HepG2 (cell line): ENCODE data around the gene CA9. TPM values are rescaled to one million over a fixed set of nuclear protein-coding genes. Genes with fewer than 3 reads are reported as not detected.

Experiments used
- AHR ChIP-seq: IDR thresholded peaks from 2 replicates; pipeline ENCODE4 v1.6.1; 2018; ENCODE audit warnings: missing genetic modification reagents, missing compliant biosample characterization
- KAT7 ChIP-seq: IDR thresholded peaks from 2 replicates; pipeline ENCODE4 v1.6.1; 2018; ENCODE audit warnings: borderline replicate concordance, missing compliant biosample characterization
- PCBP2 ChIP-seq: fragments of 200-400 bp; formaldehyde crosslinking; optimal IDR thresholded peaks from 2 replicates; pipeline ENCODE3; 2018; ENCODE audit warnings: low read length, low read depth; ENCODE audit not compliant: poor library complexity, severe bottlenecking
- PHF5A ChIP-seq: IDR thresholded peaks from one replicate; pipeline ENCODE4 v1.6.1; 2018; ENCODE audit warnings: low read depth, missing genetic modification reagents; ENCODE audit not compliant: unreplicated experiment
- TP53 ChIP-seq: sonication (generic); formaldehyde crosslinking; conservative IDR thresholded peaks from 2 replicates; pipeline ENCODE4 v1.4.0; 2020; ENCODE audit warnings: missing genetic modification reagents
- ZNF121 ChIP-seq: sonication (generic); formaldehyde crosslinking; IDR thresholded peaks from 2 replicates; pipeline ENCODE4 v1.5.0; 2020; ENCODE audit warnings: mild to moderate bottlenecking, missing genetic modification reagents
- ZNF251 ChIP-seq: sonication (generic); formaldehyde crosslinking; IDR thresholded peaks from 2 replicates; pipeline ENCODE4 v1.9.0; 2021; ENCODE audit warnings: mild to moderate bottlenecking, missing genetic modification reagents
- ZNF274 ChIP-seq: sonication (generic); formaldehyde crosslinking; IDR thresholded peaks from 2 replicates; pipeline ENCODE4 v1.5.1; 2020; ENCODE audit warnings: mild to moderate bottlenecking, missing genetic modification reagents
- ZNF343 ChIP-seq: sonication (generic); formaldehyde crosslinking; IDR thresholded peaks from 2 replicates; pipeline ENCODE4 v1.4.0; 2020; ENCODE audit warnings: mild to moderate bottlenecking, missing genetic modification reagents
- ZNF441 ChIP-seq: sonication (generic); formaldehyde crosslinking; IDR thresholded peaks from 2 replicates; pipeline ENCODE4 v1.7.0; 2021; ENCODE audit warnings: missing genetic modification reagents, borderline replicate concordance
- ZNF550 ChIP-seq: sonication (generic); formaldehyde crosslinking; IDR thresholded peaks from 2 replicates; pipeline ENCODE4 v1.4.0; 2020; ENCODE audit warnings: mild to moderate bottlenecking, missing genetic modification reagents, borderline replicate concordance
- ZNF703 ChIP-seq: sonication (generic); formaldehyde crosslinking; IDR thresholded peaks from 2 replicates; pipeline ENCODE4 v1.5.1; 2020; ENCODE audit warnings: missing genetic modification reagents, mild to moderate bottlenecking, moderate library complexity, borderline replicate concordance
- ZNF878 ChIP-seq: sonication (generic); formaldehyde crosslinking; IDR thresholded peaks from 2 replicates; pipeline ENCODE4 v1.8.1; 2023; ENCODE audit warnings: mild to moderate bottlenecking, missing genetic modification reagents, moderate library complexity
- polyA plus RNA-seq, 8 experiments: library from polyadenylated mRNA; depleted of rRNA in 3 of 8; stranded (reverse) in 7 of 8; unstranded in 1 of 8; fragments of >200 nt; fragmentation: Illumina TruSeq in 4 of 8; extraction: Trizol in 4 of 8; gene quantifications; 2 replicates each; pipeline versions ENCODE4 v1.2.1 to v1.2.3, GENCODE V29; 2011 to 2016; ENCODE audit warnings: low read depth in 4 of 8, missing spikeins in 1 of 8, mixed read lengths in 1 of 8; ENCODE audit not compliant: insufficient read depth in 1 of 8
- total RNA-seq, 5 experiments: library from RNA; depleted of rRNA; stranded (reverse); fragments of >200 nt; fragmentation: Illumina TruSeq; extraction: Trizol; gene quantifications; 2 replicates each; pipeline ENCODE4 v1.2.3, GENCODE V29; 2016; ENCODE audit warnings: low read depth in 1 of 5
- TF ChIP-seq, protein P1 (sequence below): sonication (generic); formaldehyde crosslinking; IDR thresholded peaks from 2 replicates; pipeline ENCODE4 v1.8.0; 2022; ENCODE audit warnings: mild to moderate bottlenecking, missing genetic modification reagents, moderate library complexity
- TF ChIP-seq, protein P2 (sequence below): sonication (generic); formaldehyde crosslinking; IDR thresholded peaks from 2 replicates; pipeline ENCODE4 v1.8.1; 2023; ENCODE audit warnings: missing genetic modification reagents, mild to moderate bottlenecking, borderline replicate concordance
- TF ChIP-seq, protein P3 (sequence below): sonication (generic); formaldehyde crosslinking; conservative IDR thresholded peaks from 2 replicates; pipeline ENCODE4 v1.4.0; 2020; ENCODE audit warnings: mild to moderate bottlenecking, missing genetic modification reagents, moderate library complexity
- TF ChIP-seq, protein P4 (sequence below): IDR thresholded peaks from 2 replicates; pipeline ENCODE4 v1.6.1; 2012; ENCODE audit warnings: low read depth, low read length, improper control_type of control experiment
- TF ChIP-seq, protein P5 (sequence below): sonication (generic); formaldehyde crosslinking; IDR thresholded peaks from 2 replicates; pipeline ENCODE4 v1.5.0; 2020; ENCODE audit warnings: missing genetic modification reagents
- TF ChIP-seq, protein P6 (sequence below): IDR thresholded peaks from 2 replicates; pipeline ENCODE4 v1.6.1; 2016; ENCODE audit warnings: low read depth, control low read depth

CA9 gene
- total and polyA plus RNA-seq, 2 of the 13 experiments (the other 11 are each of a cell fraction or from before 2014, with no cell fraction given) = 0.13 to 152 TPM

DNA sequence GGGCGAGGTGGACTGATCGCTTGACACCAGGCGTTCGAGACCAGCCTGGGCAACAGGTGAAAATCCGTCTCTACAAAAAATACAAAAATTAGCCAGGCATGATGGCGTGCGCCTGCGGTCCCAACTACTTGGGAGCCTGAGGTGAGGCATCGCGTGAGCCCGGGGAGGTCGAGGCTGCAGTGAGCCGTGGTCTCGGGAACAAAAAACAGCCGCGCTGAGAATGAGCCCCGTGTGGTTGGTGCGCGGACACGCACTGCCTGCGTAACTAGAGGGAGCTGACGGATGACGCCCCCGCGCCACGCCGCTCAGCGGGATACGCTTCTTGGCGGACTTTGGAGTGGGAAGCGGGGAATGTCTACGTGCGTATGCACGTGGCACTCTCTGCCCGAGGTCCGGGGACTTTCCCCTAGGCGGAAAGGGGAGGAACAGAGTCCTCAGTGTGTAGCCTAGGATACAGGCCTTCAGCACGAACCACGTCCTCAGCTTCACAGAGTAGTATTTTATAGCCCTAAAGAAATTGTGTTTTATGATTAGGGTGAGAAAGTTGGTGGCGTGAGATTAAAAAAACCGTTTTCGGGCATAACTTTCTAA lies 16.1 kb upstream of the CA9 start, which contains the start of gene RMRP (continued):
- TF ChIP-seq, protein P1, sequence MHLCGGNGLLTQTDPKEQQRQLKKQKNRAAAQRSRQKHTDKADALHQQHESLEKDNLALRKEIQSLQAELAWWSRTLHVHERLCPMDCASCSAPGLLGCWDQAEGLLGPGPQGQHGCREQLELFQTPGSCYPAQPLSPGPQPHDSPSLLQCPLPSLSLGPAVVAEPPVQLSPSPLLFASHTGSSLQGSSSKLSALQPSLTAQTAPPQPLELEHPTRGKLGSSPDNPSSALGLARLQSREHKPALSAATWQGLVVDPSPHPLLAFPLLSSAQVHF = no peak; the same call in none of the 2 replicates
- TF ChIP-seq ZNF441 (peak; percentile 63; the same call in 1 of the 2 replicates), ZNF274 (CRISPR knock-in tag) (peak; percentile 86; the same call in 1 of the 2 replicates), AHR (CRISPR knock-in tag) (peak; percentile 94), ZNF703 (CRISPR knock-in tag) (no peak), KAT7 (CRISPR knock-in tag) (peak; percentile 78; the same call in 1 of the 2 replicates), ZNF550 (CRISPR knock-in tag) (peak; percentile 86; the same call in 1 of the 2 replicates), ZNF251 (CRISPR knock-in tag) (no peak), ZNF878 (peak; percentile 96), PCBP2 (no peak), ZNF343 (CRISPR knock-in tag) (peak; percentile 89), TP53 (peak; percentile 95), PHF5A (CRISPR knock-in tag) (no peak), ZNF121 (CRISPR knock-in tag) (no peak; the same call in 1 of the 2 replicates)
- TF ChIP-seq, protein P2, sequence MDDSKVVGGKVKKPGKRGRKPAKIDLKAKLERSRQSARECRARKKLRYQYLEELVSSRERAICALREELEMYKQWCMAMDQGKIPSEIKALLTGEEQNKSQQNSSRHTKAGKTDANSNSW = 0 out of 2 replicates have a peak, but pooled peaks have one; percentile 59
- TF ChIP-seq, protein P3, sequence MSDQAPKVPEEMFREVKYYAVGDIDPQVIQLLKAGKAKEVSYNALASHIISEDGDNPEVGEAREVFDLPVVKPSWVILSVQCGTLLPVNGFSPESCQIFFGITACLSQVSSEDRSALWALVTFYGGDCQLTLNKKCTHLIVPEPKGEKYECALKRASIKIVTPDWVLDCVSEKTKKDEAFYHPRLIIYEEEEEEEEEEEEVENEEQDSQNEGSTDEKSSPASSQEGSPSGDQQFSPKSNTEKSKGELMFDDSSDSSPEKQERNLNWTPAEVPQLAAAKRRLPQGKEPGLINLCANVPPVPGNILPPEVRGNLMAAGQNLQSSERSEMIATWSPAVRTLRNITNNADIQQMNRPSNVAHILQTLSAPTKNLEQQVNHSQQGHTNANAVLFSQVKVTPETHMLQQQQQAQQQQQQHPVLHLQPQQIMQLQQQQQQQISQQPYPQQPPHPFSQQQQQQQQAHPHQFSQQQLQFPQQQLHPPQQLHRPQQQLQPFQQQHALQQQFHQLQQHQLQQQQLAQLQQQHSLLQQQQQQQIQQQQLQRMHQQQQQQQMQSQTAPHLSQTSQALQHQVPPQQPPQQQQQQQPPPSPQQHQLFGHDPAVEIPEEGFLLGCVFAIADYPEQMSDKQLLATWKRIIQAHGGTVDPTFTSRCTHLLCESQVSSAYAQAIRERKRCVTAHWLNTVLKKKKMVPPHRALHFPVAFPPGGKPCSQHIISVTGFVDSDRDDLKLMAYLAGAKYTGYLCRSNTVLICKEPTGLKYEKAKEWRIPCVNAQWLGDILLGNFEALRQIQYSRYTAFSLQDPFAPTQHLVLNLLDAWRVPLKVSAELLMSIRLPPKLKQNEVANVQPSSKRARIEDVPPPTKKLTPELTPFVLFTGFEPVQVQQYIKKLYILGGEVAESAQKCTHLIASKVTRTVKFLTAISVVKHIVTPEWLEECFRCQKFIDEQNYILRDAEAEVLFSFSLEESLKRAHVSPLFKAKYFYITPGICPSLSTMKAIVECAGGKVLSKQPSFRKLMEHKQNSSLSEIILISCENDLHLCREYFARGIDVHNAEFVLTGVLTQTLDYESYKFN (CRISPR knock-in tag) = peak; percentile 82
- TF ChIP-seq, protein P4, sequence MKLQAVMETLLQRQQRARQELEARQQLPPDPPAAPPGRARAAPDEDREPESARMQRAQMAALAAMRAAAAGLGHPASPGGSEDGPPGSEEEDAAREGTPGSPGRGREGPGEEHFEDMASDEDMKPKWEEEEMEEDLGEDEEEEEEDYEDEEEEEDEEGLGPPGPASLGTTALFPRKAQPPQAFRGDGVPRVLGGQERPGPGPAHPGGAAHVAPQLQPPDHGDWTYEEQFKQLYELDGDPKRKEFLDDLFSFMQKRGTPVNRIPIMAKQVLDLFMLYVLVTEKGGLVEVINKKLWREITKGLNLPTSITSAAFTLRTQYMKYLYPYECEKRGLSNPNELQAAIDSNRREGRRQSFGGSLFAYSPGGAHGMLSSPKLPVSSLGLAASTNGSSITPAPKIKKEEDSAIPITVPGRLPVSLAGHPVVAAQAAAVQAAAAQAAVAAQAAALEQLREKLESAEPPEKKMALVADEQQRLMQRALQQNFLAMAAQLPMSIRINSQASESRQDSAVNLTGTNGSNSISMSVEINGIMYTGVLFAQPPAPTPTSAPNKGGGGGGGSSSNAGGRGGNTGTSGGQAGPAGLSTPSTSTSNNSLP = no peak
- TF ChIP-seq, protein P5, sequence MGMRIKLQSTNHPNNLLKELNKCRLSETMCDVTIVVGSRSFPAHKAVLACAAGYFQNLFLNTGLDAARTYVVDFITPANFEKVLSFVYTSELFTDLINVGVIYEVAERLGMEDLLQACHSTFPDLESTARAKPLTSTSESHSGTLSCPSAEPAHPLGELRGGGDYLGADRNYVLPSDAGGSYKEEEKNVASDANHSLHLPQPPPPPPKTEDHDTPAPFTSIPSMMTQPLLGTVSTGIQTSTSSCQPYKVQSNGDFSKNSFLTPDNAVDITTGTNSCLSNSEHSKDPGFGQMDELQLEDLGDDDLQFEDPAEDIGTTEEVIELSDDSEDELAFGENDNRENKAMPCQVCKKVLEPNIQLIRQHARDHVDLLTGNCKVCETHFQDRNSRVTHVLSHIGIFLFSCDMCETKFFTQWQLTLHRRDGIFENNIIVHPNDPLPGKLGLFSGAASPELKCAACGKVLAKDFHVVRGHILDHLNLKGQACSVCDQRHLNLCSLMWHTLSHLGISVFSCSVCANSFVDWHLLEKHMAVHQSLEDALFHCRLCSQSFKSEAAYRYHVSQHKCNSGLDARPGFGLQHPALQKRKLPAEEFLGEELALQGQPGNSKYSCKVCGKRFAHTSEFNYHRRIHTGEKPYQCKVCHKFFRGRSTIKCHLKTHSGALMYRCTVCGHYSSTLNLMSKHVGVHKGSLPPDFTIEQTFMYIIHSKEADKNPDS (CRISPR knock-in tag) = peak; percentile 22; the same call in 1 of the 2 replicates
- TF ChIP-seq, protein P6, sequence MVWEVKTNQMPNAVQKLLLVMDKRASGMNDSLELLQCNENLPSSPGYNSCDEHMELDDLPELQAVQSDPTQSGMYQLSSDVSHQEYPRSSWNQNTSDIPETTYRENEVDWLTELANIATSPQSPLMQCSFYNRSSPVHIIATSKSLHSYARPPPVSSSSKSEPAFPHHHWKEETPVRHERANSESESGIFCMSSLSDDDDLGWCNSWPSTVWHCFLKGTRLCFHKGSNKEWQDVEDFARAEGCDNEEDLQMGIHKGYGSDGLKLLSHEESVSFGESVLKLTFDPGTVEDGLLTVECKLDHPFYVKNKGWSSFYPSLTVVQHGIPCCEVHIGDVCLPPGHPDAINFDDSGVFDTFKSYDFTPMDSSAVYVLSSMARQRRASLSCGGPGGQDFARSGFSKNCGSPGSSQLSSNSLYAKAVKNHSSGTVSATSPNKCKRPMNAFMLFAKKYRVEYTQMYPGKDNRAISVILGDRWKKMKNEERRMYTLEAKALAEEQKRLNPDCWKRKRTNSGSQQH (CRISPR knock-in tag) = peak; percentile 77
